NCI-H1417 treated with DMSO at 0.1 percent for 48 hours (cell line): ENCODE data around the gene AUTS2.

ENCODE experiments used
- DNase-seq: peaks from one replicate; lab custom pipeline; 2025; lab: John Stamatoyannopoulos, UW

Gene AUTS2

GRCh38 chr7:69939317-69939716 is 341.0 kb downstream of the AUTS2 start:
- DNase-seq = no peak

GRCh38 chr7:69941077-69941651 is 342.9 kb downstream of the AUTS2 start:
- no peak for DNase-seq

- DNase-seq = no peak
These were observed 344.3 kb downstream of the AUTS2 start for GRCh38 chr7:69942573-69942972.

- no peak for DNase-seq
These were observed 348.6 kb downstream of the AUTS2 start for GRCh38 chr7:69946901-69947300.

GRCh38 chr7:69947998-69948397 is 349.7 kb downstream of the AUTS2 start:
- no peak for DNase-seq

- DNase-seq = no peak
These were observed 350.8 kb downstream of the AUTS2 start for GRCh38 chr7:69949122-69949521.

GRCh38 chr7:69951458-69951857 is 353.2 kb downstream of the AUTS2 start:
- DNase-seq = no peak

- no peak for DNase-seq
These were observed 355.1 kb downstream of the AUTS2 start for GRCh38 chr7:69953136-69954067.

GRCh38 chr7:69956541-69956940 is 358.3 kb downstream of the AUTS2 start:
- DNase-seq = no peak

GRCh38 chr7:69957661-69958060 is 359.4 kb downstream of the AUTS2 start:
- DNase-seq = no peak

- DNase-seq = no peak
These were observed 361.7 kb downstream of the AUTS2 start for GRCh38 chr7:69959789-69960499.

- DNase-seq = no peak
These were observed 363.2 kb downstream of the AUTS2 start for GRCh38 chr7:69961436-69961835.

- no peak for DNase-seq
These were observed 364.2 kb downstream of the AUTS2 start for GRCh38 chr7:69962186-69963065.

- DNase-seq = no peak
These were observed 365.1 kb downstream of the AUTS2 start for GRCh38 chr7:69963393-69963792.

GRCh38 chr7:69966766-69967591 is 368.7 kb downstream of the AUTS2 start:
- DNase-seq = no peak

GRCh38 chr7:69967689-69968450 is 369.6 kb downstream of the AUTS2 start:
- no peak for DNase-seq

- DNase-seq = no peak
These were observed 370.8 kb downstream of the AUTS2 start for GRCh38 chr7:69968969-69969556.

GRCh38 chr7:69981646-69982045 is 383.4 kb downstream of the AUTS2 start:
- no peak for DNase-seq

- DNase-seq = no peak
These were observed 383.9 kb downstream of the AUTS2 start for GRCh38 chr7:69982197-69982596.

GRCh38 chr7:69989551-69989950 is 391.3 kb downstream of the AUTS2 start:
- no peak for DNase-seq
